Cardiac muscle cell (in vitro differentiated cells and primary cell): ENCODE results near the gene NUP160. TPM values are rescaled to one million over a fixed set of nuclear protein-coding genes. Genes with fewer than 3 reads are reported as not detected.
"Not testable (repeated sequence)": the region's sequence is repeated elsewhere in the genome, so short reads cannot be mapped to it uniquely, and the experiment has no call there.

Source experiments
- DNase-seq, 2 donors: peaks; one replicate each; pipeline versions ENCODE4 v3.0.0 to v3.0.0-alpha.2; 2010 to 2017; ENCODE audit warnings: low read depth in 1 of 2, low spot score in 1 of 2
- H3K27ac ChIP-seq: fragments of 200-600 bp; sonication (generic); 2 replicates; pipeline ENCODE4 v1.5.1; 2016
- H3K27me3 ChIP-seq: fragments of 200-600 bp; sonication (generic); 2 replicates; pipeline ENCODE4 v1.6.0; 2016; ENCODE audit warnings: control low read depth
- H3K36me3 ChIP-seq: fragments of 200-600 bp; sonication (generic); 2 replicates; pipeline ENCODE4 v1.5.1; 2016; ENCODE audit warnings: control low read depth
- H3K4me1 ChIP-seq: fragments of 200-600 bp; sonication (generic); 2 replicates; pipeline ENCODE4 v1.8.1; 2017; ENCODE audit warnings: low read depth, mild to moderate bottlenecking, mixed run types
- H3K4me3 ChIP-seq: fragments of 200-600 bp; sonication (generic); 2 replicates; pipeline ENCODE4 v1.5.1; 2016; ENCODE audit warnings: mild to moderate bottlenecking
- H3K9me3 ChIP-seq: fragments of 200-600 bp; sonication (generic); 2 replicates; pipeline ENCODE4 v1.5.1; 2017; ENCODE audit warnings: low read depth, mild to moderate bottlenecking, control low read depth
- CTCF ChIP-seq: IDR thresholded peaks from 2 replicates; pipeline ENCODE4 v1.5.1; 2012; ENCODE audit warnings: low read depth, mild to moderate bottlenecking, low read length
- polyA plus RNA-seq: library from polyadenylated mRNA; unstranded; fragments of >200 nt; fragmentation: Nextera tagmentation; extraction: Ambion mirVana; gene quantifications from 2 replicates; pipeline ENCODE4 v1.2.1, GENCODE V29; 2016
- total RNA-seq: library from RNA; depleted of rRNA; stranded (reverse); fragments of >200 nt; gene quantifications from 2 replicates; pipeline ENCODE4 v1.2.3, GENCODE V29; 2016

The NUP160 gene
- total and polyA plus RNA-seq, 2 experiments from 2014 or later = 15.9 to 26.7 TPM

DNA sequence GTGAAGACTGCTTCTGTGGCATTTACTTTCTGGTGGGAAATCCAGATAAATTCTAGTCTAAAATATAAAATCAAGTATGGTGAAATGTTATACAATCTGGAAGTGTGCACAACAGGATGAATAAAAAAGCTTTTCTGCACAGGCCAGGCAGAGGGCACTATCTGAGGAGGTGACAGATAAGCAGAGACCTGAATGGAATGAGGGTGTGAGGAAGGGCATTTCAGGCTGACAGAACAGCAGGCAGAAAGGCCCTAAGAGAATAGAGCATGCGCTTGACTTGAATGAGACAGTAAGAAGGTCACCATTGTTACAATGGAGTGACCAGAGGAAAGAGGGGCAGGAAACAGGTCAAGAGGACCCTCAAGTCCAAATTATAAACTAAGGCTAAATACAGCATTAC lies 47.4 kb downstream of the NUP160 start:
- H3K9me3 ChIP-seq = no peaks in the 10 kb centered on the region
- DNase-seq = peak in 1 of 2 donors; percentile 4
- H3K27me3 ChIP-seq = no peaks in the 10 kb centered on the region
- peaks cover 52% of the 10 kb centered on the region for H3K36me3 ChIP-seq
- H3K27ac ChIP-seq = peak overlapping the region; percentile 70
- no peak for TF ChIP-seq CTCF
- no peak overlapping the region for H3K4me3 ChIP-seq
- no peaks in the 10 kb centered on the region for H3K4me1 ChIP-seq

DNA sequence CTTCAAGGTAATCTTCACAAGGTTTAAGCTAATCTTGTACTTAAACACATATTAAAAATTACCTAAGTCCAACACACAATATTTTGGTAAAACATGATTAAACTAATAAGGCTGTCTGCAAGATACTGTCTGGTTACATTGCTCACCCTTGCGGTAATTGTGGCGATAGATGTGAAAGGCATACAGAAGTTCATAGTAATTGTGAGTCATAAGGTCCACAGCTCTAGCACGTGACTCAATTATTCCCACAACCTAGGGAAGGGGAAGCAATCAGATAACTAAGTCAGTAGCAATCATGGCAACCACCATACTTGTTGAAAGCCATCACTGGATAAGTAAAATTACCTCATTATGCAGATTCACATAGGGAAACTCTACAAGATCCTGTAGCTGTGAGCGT lies 50.5 kb downstream of the NUP160 start:
- Histone ChIP-seq H3K27me3 (no peaks in the 10 kb centered on the region), H3K4me3 (no peak overlapping the region), H3K9me3 (no peaks in the 10 kb centered on the region), H3K4me1 (no peaks in the 10 kb centered on the region), H3K36me3 (peaks cover 55% of the 10 kb centered on the region), H3K27ac (no peak overlapping the region)
- peak in 1 of 2 donors; percentile 81 for DNase-seq
- TF ChIP-seq CTCF = no peak

DNA sequence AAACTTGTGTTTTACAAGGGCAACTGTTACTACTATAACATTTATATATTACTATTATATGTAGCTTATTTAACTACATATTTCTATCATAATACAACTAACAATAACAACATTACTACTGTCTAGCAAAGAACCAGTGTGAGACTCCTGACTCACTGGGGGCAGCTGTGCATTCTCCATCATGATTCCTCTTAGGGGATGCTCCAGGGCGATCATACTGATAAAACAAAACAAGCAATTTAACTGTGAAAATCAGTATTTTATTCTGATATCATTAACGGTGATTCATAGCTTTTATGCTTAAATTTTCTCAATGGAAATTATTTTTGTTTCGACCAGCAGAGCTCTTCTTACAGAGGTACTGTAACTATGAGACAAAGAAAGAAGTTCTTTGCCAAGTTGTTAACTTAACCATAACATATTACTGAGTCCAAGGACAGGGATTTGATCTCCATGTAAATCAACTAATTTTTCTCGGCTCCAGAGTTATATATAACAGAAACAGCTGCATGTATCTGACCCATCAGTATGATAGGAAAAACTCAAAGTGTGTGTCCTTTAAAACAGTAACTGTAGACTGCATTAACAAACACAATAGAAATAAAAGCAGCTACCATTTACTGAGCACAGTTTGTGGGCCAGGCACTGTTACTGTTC lies 56.2 kb downstream of the NUP160 start:
- no peak overlapping the region for H3K4me3 ChIP-seq
- DNase-seq = no peak
- H3K4me1 ChIP-seq = no peaks in the 10 kb centered on the region
- H3K27me3 ChIP-seq = no peaks in the 10 kb centered on the region
- H3K36me3 ChIP-seq = peaks cover 41% of the 10 kb centered on the region
- H3K27ac ChIP-seq = no peak overlapping the region
- H3K9me3 ChIP-seq = no peaks in the 10 kb centered on the region
- TF ChIP-seq CTCF = no peak

DNA sequence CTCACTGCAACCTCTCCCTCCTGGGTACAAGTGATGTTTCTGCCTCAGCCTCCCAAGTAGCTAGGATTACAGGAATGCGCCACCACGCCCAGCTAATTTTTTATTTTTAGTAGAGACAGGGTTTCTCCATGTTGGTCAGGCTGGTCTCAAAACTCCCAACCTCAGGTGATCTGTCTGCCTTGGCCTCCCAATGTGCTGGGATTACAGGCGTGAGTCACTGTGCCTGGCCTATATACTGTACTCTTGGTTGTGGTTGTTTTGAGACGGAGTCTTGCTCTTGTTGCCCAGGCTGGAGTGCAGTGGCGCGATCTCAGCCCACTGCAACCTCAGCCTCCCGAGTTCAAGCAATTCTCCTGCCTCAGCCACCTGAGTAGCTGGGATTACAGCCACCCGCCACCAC lies 58.1 kb downstream of the NUP160 start:
- Histone ChIP-seq H3K36me3 (peaks cover 38% of the 10 kb centered on the region), H3K4me1 (peaks cover 12% of the 10 kb centered on the region)
- not testable (repeated sequence) for DNase-seq, H3K4me3 ChIP-seq, H3K9me3 ChIP-seq, H3K27ac ChIP-seq, H3K27me3 ChIP-seq

DNA sequence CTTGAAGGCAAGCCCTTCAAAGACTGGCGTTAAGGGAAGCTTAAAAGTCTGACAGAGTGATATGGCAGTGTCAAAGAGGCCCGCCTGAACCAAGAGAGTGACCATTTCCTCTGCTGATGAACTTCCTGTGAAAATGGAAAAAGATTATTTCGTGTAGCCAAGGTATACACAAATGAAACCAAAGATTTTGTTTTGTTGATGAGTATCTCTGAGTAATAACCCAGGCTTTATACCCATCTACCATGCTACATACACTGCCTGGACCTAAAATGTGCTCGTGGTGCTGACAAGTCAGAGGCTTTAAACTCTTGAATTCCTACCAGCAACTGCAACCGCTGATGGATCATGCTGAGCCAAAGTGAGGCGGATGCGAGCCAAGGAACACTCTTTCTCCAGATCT lies 60.0 kb downstream of the NUP160 start:
- no peak for DNase-seq
- peaks cover 12% of the 10 kb centered on the region for H3K4me1 ChIP-seq
- peaks cover 39% of the 10 kb centered on the region for H3K36me3 ChIP-seq
- no peaks in the 10 kb centered on the region for H3K9me3 ChIP-seq
- H3K4me3 ChIP-seq = no peak overlapping the region
- no peak for TF ChIP-seq CTCF
- no peaks in the 10 kb centered on the region for H3K27me3 ChIP-seq
- no peak overlapping the region for H3K27ac ChIP-seq

DNA sequence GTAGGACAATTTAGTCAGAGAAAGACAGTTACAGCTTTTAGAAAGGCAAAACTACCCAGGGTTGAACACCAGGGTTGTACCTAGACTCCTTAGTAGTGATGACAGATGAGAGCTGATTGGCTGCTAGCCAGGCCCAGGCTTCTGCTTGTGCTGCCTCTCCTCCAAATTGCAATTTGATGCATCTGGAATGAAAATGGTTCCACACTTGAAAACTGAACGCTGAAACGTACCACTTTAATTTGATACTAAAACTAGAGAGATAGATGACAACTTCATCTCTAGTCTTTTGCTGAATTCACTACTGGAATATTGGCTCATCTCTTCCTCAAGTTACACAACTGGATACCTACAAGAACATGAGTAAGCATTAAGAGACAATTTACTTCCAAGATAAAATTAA lies 61.8 kb downstream of the NUP160 start:
- H3K36me3 ChIP-seq = peaks cover 37% of the 10 kb centered on the region
- H3K9me3 ChIP-seq = no peaks in the 10 kb centered on the region
- TF ChIP-seq CTCF = no peak

More for the DNA sequence above, 61.8 kb downstream of the NUP160 start:
- no peak overlapping the region for H3K27ac ChIP-seq
- DNase-seq = peak; percentile 70 to 86
- H3K27me3 ChIP-seq = no peaks in the 10 kb centered on the region
- H3K4me3 ChIP-seq = no peak overlapping the region
- H3K4me1 ChIP-seq = peaks cover 12% of the 10 kb centered on the region
